Stimulated activated CD8-positive, alpha-beta memory T cell treated with anti-CD3 and anti-CD28 coated beads, Interleukin-15, amount 100 ng/mL, for 4 hours (primary cell): ENCODE measurements around the gene PCDHGB5.
"Not testable (repeated sequence)": the region's sequence is repeated elsewhere in the genome, so short reads cannot be mapped to it uniquely, and the experiment has no call there.

Experiments used
- DNase-seq, 2 donors: peaks; one replicate each; pipeline ENCODE4 v3.0.0-alpha.2; 2020; ENCODE audit warnings: low read depth in 2 of 2

PCDHGB5 gene

DNA sequence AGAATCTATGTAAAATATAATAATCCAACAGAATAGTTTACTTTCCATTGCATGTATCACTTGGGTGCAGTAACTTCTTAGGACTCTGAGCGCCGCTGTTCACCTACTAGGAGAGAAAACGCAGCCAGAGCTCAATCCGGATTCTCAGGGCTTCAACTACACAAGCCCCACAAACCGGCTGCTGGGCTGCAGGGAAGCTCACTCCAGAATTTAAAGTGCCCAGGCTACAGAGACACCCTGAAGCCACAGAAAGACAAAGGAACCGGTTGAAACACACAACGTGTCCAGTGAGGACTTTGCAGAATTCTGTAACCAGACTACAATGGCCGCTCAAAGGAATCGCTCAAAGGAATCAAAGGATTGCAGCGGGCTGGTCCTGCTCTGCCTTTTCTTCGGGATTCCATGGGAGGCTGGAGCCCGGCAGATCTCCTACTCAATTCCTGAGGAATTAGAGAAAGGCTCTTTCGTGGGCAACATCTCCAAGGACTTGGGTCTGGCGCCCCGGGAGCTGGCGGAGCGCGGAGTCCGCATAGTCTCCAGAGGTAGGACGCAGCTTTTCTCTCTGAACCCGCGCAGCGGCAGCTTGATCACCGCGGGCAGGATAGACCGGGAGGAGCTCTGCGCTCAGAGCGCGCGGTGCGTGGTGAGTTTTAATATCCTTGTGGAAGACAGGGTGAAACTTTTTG, 15.2 kb downstream of the PCDHGB5 start, which contains the start of gene PCDHGA10:
Gene PCDHGA10 (plus strand): TSS at position 134 of the 686 bp plus-strand sequence. CDS start 189 bp downstream, at position 323.
- DNase-seq, result no peak

DNA sequence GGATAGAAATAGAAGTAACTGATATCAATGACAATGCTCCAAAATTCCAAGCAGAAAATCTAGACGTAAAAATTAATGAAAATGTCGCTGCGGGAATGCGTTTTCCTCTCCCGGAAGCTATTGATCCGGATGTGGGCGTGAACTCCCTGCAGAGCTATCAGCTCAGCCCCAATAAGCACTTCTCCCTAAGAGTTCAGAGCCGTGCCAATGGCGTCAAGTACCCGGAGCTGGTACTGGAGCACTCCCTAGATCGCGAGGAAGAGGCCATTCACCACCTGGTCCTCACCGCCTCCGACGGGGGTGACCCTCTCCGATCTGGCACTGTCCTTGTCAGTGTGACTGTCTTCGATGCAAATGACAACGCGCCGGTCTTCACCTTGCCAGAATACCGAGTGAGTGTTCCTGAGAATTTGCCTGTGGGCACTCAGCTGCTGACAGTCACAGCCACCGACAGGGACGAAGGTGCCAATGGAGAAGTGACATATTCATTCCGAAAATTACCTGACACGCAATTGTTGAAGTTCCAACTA, 15.9 kb downstream of the PCDHGB5 start:
- no peak for DNase-seq

DNA sequence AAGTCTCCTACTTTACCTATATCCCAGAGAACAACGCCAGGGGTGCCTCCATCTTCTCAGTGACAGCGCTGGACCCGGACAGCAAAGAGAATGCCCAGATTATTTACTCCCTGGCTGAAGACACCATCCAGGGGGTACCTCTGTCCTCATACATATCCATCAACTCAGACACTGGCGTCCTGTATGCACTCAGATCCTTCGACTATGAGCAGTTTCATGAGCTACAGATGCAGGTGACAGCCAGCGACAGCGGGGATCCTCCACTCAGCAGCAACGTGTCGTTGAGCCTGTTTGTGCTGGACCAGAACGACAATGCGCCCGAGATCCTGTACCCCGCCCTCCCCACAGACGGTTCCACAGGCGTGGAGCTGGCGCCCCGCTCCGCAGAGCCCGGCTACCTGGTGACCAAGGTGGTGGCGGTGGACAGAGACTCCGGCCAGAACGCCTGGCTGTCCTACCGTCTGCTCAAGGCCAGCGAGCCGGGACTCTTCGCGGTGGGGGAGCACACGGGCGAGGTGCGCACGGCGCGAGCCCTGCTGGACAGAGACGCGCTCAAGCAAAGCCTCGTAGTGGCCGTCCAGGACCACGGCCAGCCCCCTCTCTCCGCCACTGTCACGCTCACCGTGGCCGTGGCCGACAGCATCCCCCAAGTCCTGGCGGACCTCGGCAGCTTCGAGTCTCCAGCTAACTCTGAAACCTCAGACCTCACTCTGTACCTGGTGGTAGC, 17.0 kb downstream of the PCDHGB5 start:
- not testable (repeated sequence) for DNase-seq

DNA sequence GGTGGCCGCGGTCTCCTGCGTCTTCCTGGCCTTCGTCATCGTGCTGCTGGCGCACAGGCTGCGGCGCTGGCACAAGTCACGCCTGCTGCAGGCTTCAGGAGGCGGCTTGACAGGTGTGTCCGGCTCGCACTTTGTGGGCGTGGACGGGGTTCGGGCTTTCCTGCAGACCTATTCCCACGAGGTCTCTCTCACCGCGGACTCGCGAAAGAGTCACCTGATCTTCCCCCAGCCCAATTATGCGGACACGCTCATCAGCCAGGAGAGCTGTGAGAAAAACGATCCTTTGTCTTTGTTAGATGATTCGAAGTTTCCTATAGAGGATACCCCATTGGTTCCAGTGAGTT, 17.5 kb downstream of the PCDHGB5 start:
- not testable (repeated sequence) for DNase-seq

DNA sequence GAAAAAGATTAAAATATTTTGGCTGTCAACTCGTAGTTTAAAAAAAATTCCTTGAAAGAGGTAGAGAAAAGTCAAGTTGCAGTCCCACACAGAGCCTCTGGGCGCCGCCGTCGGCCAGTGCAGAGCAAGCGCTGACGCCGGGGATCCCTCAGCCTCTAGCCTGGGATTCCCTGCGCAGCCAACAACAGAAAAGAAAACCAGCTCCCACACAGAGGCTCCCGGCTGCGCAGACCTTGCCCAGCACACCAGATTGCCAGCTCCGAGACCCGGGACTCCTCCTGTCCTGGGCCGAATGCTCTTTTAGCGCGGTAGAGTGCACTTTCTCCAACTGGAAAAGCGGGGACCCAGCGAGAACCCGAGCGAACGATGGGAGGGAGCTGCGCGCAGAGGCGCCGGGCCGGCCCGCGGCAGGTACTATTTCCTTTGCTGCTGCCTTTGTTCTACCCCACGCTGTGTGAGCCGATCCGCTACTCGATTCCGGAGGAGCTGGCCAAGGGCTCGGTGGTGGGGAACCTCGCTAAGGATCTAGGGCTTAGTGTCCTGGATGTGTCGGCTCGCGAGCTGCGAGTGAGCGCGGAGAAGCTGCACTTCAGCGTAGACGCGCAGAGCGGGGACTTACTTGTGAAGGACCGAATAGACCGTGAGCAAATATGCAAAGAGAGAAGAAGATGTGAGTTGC, 19.9 kb downstream of the PCDHGB5 start, which contains the start of gene PCDHGB7:
Gene PCDHGB7 (plus strand): TSS at position 184 of the 679 bp plus-strand sequence. CDS start 183 bp downstream, at position 367.
- DNase-seq, result not testable (repeated sequence)

DNA sequence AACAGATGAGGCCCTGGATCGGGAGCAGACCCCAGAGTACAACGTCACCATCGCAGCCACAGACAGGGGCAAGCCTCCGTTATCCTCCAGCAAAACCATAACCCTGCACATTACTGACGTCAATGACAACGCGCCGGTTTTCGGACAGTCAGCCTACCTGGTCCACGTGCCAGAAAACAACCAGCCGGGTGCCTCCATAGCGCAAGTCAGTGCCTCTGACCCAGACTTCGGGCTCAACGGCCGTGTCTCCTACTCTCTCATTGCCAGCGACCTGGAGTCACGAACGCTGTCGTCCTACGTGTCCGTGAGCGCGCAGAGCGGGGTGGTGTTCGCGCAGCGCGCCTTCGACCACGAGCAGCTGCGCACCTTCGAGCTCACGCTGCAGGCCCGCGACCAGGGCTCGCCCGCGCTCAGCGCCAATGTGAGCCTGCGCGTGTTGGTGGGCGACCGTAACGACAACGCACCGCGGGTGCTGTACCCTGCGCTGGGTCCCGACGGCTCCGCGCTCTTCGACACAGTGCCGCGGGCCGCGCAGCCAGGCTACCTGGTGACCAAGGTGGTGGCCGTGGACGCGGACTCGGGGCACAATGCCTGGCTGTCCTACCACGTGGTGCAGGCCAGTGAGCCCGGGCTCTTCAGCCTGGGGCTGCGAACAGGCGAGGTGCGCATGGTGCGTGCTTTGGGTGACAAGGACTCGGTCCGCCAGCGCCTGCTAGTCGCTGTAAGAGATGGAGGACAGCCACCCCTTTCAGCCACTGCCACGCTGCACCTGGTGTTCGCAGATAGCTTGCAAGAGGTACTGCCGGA, 21.5 kb downstream of the PCDHGB5 start:
- DNase-seq, result no peak

DNA sequence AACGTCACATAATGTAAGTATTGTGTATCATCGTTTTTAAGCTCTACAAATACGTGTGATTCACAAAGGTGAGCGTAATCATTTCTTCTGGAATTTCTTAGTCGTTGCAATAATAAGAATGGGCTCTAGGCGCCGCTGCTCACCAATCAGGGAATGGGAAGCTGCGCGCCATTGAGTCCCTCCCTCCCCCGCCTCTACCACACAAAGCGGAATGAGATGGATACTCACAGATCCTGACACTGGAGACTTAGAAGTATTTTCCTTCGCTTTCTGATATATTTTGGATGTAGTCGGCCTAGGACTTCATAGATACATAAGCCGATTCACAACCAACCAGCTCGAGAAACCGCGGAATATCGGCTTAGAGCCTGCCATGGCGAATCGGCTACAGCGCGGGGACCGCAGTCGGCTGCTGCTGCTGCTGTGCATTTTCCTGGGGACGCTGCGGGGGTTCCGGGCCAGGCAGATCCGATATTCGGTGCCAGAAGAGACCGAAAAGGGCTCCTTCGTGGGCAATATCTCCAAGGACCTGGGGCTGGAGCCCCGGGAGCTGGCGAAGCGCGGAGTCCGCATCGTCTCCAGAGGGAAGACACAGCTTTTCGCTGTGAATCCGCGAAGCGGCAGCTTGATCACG, 23.2 kb downstream of the PCDHGB5 start, which contains the start of gene PCDHGA11:
Gene PCDHGA11 (plus strand): TSS at position 197 of the 634 bp plus-strand sequence. CDS start 177 bp downstream, at position 374.
- no peak for DNase-seq

DNA sequence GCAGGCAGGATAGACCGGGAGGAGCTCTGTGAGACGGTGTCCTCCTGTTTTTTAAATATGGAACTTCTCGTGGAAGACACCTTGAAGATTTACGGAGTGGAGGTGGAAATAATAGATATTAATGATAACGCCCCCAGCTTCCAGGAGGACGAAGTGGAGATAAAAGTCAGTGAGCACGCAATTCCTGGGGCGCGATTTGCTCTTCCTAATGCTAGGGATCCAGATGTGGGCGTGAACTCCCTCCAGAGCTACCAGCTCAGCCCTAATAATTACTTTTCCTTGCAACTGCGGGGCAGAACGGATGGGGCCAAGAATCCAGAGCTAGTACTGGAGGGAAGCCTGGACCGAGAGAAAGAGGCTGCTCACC, 23.7 kb downstream of the PCDHGB5 start:
- DNase-seq, result no peak

DNA sequence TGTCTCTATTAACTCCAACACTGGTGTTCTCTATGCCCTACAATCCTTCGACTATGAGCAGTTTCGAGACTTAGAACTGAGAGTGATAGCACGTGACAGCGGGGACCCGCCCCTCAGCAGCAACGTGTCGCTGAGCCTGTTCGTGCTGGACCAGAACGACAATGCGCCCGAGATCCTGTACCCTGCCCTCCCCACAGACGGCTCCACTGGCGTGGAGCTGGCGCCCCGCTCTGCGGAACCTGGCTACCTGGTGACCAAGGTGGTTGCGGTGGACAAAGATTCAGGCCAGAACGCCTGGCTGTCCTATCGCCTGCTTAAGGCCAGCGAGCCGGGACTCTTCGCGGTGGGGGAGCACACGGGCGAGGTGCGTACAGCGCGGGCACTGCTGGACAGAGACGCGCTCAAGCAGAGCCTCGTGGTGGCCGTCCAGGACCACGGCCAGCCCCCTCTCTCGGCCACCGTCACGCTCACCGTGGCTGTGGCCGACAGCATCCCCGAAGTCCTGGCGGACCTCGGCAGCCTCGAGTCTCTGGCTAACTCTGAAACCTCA, 25.1 kb downstream of the PCDHGB5 start:
- no peak for DNase-seq

DNA sequence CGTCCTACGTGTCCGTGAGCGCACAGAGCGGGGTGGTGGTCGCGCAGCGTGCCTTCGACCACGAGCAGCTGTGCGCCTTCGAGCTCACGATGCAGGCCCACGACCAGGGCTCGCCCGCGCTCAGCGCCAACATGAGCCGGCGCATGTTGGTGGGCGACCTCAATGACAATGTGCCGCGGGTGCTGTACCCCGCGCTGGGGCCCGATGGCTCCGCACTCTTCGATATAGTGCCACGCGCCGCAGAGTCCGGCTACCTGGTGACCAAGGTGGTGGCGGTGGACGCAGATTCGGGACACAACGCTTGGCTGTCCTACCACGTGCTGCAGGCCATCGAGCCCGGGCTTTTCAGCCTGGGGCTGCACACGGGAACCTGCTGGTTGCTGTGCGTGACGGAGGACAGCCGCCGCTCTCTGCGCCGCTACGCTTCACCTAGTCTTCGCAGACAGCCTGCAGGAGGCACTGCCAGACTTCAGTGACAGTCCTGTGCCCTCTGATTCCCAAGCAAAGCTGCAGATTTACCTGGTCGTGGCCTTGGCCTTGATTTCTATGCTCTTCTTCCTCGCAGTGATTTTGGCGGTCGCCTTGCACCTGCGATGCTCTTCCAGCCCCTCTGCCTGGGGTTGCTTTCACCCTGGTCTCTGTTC, 30.2 kb downstream of the PCDHGB5 start:
- no peak for DNase-seq

DNA sequence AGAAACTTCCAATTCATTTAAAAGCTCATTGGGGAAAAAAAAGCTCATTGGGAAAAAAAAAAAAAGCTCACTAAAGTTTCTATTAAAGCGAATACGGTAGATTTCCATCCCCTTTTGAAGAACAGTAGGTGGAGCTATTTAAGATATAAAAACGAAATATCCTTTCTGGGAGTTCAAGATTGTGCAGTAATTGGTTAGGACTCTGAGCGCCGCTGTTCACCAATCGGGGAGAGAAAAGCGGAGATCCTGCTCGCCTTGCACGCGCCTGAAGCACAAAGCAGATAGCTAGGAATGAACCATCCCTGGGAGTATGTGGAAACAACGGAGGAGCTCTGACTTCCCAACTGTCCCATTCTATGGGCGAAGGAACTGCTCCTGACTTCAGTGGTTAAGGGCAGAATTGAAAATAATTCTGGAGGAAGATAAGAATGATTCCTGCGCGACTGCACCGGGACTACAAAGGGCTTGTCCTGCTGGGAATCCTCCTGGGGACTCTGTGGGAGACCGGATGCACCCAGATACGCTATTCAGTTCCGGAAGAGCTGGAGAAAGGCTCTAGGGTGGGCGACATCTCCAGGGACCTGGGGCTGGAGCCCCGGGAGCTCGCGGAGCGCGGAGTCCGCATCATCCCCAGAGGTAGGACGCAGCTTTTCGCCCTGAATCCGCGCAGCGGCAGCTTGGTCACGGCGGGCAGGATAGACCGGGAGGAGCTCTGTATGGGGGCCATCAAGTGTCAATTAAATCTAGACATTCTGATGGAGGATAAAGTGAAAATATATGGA, 32.8 kb downstream of the PCDHGB5 start, which contains the start of gene PCDHGA12:
Gene PCDHGA12 (plus strand): TSS at position 176 of the 782 bp plus-strand sequence. CDS start 253 bp downstream, at position 429.
- no peak for DNase-seq

DNA sequence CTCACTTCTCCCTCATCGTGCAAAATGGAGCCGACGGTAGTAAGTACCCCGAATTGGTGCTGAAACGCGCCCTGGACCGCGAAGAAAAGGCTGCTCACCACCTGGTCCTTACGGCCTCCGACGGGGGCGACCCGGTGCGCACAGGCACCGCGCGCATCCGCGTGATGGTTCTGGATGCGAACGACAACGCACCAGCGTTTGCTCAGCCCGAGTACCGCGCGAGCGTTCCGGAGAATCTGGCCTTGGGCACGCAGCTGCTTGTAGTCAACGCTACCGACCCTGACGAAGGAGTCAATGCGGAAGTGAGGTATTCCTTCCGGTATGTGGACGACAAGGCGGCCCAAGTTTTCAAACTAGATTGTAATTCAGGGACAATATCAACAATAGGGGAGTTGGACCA, 33.5 kb downstream of the PCDHGB5 start:
- no peak for DNase-seq

DNA sequence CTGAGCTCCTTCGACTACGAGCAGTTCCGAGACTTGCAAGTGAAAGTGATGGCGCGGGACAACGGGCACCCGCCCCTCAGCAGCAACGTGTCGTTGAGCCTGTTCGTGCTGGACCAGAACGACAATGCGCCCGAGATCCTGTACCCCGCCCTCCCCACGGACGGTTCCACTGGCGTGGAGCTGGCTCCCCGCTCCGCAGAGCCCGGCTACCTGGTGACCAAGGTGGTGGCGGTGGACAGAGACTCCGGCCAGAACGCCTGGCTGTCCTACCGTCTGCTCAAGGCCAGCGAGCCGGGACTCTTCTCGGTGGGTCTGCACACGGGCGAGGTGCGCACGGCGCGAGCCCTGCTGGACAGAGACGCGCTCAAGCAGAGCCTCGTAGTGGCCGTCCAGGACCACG, 34.6 kb downstream of the PCDHGB5 start:
- DNase-seq, result not testable (repeated sequence)

DNA sequence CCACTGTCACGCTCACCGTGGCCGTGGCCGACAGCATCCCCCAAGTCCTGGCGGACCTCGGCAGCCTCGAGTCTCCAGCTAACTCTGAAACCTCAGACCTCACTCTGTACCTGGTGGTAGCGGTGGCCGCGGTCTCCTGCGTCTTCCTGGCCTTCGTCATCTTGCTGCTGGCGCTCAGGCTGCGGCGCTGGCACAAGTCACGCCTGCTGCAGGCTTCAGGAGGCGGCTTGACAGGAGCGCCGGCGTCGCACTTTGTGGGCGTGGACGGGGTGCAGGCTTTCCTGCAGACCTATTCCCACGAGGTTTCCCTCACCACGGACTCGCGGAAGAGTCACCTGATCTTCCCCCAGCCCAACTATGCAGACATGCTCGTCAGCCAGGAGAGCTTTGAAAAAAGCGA, 35.0 kb downstream of the PCDHGB5 start:
- not testable (repeated sequence) for DNase-seq

DNA sequence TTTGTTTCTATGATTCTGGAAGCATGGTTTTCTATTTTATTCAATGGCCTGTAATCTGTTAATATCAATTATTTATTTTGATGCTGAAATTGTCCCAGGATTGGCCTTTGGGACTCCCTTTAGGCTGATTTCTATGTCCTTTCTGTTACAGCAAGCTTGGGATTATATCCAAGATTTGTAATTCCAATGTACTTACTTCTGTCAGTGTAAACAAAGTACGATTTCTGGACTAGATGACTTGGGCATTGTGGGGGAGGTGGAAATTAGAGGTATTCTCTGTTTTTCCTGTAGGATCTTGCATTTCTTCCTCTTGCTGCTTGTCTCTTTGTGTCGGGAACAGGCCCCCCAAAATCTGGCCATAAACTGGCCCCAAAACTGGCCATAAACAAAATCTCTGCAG, 36.3 kb downstream of the PCDHGB5 start:
- no peak for DNase-seq

DNA sequence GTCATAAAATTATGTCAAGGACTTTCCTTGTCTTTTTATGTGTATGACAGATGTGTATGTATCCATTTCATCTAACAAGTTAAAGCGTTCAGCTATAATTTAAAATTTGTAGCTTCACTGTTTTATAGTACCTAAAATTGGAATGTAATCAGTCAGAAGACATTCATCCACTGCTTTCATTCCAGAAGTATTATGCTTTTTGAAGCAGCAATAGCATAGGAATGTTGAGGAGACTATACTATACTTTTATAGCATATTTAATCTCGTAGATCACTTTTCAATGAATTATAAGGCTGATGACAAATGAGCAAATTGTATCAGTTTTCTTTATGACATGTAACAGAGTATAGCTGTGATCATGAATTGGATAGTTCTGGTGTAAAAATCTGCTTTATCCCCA, 39.5 kb downstream of the PCDHGB5 start:
- DNase-seq, result no peak

DNA sequence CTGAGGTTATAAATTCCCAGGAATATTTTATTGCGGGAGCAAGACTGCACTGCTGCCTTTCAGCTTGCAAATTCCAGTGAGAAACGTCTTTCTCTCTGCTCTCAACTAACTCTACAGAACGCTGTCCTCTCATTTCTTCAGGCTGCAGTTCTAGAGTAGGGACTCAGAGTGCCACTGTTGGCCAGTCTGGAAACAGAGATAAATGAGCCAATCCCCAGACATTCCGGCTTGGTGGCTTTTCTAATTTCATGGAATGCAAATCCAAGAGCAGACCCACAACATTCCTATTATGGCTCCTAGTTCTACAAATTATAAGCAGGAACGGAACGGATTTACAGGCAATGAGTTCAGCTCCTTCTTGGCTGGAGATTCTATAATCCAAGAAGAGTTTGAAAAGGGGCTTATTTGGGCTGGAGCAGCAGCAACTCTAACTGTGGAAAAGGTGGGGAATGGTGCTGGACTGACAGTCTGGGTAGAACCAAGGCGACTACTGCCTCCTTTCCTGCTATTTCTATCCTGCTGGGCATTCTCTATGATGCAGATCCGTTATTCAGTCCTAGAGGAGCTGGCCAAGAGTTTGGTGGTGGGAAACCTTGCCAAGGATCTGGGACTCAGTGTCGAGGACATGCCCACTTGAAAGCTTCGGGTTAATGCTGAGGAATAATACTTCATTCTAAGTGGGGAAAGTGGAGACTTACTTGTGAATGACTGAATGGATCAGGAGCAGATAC, 41.8 kb downstream of the PCDHGB5 start:
- DNase-seq, result no peak

DNA sequence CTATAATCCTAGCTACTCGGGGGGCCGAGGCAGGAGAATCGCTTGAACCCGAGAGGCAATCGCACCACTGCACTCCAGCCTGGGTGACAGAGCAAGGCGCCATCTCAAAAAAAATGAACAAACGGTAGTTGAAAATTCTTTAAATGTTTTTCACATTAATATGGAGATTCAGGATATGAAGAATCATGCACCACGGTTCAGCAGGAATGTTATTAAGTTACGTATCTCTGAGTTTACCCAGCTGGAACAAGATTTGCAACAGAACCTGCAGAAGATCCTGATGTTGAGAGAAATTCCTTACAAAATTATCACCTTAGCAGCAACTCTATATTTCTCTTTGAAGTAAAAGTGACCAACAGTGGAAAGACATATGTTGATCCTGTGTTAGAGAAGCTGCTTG, 42.6 kb downstream of the PCDHGB5 start:
- no peak for DNase-seq
